NCI-H187 (cell line): ENCODE data around the gene KLHDC3.
"Not testable (repeated sequence)": the region's sequence is repeated elsewhere in the genome, so short reads cannot be mapped to it uniquely, and the experiment has no call there.

Experiments
- DNase-seq, 2 experiments: peaks; one replicate each; lab custom pipeline; 2025; lab: John Stamatoyannopoulos, UW

KLHDC3 gene

DNA sequence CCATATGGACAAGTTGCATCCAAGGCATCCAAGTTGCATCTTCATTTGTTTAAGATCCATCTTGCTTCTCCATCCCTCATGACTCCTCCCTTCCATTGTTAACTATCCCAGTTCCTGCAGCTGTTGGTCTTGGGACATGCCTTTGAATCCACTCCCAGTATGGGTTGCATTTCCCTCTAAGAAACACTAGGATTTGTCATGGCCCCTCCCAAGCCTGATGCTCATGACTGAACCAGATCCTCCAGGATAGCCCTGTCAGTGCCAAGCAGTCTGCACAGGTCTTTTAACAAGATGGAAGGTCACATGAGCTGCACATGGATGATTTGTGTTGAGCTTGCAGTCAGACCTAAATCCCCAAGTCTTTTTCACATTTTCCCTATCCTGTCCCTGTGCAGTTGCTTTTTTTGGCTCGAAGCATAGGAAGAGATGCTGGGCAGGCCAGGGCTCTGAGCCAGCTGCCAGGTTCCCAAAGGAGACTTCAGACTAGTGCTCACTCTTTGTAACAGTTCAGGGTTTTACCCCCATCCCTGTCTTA, 25.5 kb upstream of the KLHDC3 start:
- no peak for DNase-seq

DNA sequence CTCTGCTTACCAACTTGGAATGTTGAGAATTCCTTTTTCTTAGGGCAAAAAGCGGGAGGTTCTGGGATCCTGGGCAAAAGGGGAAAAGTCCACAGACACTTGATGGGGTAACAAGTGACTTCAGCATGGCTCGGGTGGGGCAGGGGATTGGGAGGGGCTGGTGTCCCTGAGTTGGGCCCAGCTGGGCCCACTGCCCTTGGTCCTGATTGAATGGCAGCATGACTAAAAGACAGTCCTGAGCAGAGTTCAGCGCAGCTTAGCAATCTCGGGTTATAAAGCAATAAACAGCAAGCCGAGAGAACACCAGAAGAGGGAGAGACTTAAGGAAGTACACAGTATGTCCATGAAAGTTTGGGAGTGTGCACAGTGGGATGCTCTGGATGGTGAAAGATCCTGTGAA, 24.1 kb upstream of the KLHDC3 start:
- no peak for DNase-seq

DNA sequence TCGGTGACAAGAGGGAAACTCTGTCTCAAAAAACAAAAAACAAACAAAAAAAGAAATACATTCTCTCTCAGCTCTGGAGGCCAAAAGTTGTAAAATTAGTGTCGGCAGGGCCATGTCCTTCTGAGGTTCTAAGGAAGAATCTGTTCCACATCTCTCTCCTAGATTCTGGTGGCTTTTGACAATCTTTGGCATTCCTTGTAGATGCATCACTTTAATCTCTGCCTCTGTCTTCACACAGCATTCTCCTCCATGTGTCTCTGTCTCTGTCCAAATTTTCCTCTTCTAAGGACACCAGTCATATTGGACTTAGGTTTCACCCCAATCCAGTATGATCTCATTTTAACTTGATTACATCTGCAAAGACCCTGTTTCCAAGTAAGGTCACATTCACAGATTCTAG, 20.6 kb upstream of the KLHDC3 start:
- no peak for DNase-seq

DNA sequence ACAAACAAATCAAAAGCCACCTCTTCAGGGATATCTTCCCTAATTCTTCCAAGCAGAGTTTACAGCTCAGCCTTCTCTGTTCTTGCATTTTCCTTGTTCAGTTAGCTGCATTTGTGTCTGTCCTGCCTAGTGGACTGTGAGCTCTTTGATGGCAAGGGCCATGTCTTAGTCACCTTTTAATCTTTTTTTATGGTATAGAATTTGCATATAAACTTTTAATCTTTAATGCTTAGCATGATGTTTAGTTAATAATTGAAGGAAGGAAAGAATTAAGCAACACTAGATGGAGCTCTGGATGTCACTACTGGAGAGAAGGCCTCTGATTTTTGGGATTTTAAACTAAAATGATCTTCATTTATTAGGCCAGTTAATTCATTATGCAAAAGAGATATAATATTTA, 17.5 kb upstream of the KLHDC3 start:
- DNase-seq = no peak

DNA sequence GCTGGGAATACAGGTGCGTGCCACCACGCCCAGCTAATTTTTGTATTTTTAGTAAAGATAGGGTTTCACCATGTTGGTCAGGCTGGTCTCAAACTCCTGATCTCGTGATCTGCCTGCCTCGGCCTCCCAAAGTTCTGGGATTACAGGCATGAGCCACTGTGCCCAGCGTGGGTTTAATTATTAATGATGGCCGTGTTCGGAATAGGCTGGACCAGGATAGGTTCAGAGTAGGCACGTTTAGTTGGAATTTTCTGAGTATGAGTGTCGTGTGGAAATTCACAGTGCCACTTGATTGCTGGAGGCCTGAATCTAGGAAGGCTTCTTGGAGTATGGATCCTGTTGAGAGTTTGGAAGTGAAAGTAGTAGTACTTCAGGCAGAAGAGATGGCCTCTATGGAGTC, 15.8 kb upstream of the KLHDC3 start:
- DNase-seq = not testable (repeated sequence)

DNA sequence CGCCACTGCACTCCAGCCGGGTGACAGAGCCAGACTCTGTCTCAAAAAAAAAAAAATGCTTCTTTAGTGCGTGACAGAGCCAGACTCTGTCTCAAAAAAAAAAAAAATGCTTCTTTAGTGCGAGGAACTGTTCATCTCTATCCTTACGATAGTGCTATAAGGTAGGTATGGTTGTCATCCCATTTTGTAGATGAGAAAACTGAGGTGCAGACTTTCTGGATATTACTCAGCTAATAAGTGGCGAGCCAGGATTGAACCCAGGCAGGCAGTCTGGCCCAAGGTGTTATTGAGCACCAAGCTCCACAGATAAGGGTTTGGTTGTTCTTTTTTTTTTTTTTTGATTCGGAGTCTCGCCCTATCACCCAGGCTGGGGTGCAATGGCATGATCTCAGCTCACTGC, 12.2 kb upstream of the KLHDC3 start:
- DNase-seq = no peak

DNA sequence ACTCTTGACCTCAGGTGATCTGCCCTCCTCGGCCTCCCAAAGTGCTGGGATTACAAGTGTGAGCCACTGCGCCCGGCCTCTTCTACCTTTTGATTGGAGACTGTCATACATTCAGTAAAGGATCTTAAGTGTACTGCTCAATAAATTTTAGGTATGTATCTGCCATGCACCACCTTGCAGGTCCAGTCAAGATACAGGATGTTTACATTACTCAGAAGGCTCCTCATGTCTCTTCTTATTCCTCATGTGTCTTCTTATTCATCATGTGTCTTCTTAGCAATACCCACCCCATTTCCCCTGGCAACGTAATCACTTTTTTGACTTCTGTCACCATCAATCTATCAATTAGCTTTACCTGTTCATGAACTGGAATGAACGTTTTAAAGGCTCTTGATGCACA, 8.2 kb upstream of the KLHDC3 start:
- no peak for DNase-seq

DNA sequence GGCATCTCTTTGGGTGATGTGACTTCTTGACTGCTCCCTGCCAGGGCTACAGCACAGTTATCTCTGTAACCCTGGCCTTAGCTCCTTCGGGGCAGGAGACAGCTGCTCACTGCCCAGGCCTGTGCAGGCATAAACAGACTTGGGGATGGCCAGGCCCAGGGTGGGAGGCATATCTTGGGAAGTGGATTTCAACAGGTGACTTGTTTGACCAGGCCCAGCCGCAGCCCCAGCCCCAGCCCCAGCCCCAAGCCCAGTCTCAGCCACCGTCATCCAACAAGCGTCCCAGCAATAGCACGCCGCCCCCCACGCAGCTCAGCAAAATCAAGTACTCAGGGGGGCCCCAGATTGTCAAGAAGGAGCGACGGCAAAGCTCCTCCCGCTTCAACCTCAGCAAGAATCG, 7.8 kb upstream of the KLHDC3 start:
- DNase-seq = no peak

DNA sequence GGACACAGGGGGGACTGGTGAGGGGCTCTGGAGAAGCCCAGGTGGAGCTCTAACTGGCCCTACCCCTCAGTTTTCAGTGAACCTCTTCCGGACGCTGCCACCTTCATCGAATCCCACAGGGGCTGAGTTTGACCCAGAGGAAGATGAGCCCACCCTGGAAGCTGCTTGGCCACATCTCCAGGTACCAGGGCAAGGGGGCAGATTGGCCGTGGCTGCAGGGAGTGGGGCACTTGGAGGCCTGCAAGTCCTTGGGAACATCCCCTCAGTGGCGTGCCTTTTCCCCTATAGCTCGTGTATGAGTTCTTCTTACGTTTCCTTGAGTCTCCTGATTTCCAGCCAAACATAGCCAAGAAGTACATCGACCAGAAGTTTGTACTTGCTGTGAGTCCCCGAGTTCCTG, 6.9 kb upstream of the KLHDC3 start:
- DNase-seq = no peak

DNA sequence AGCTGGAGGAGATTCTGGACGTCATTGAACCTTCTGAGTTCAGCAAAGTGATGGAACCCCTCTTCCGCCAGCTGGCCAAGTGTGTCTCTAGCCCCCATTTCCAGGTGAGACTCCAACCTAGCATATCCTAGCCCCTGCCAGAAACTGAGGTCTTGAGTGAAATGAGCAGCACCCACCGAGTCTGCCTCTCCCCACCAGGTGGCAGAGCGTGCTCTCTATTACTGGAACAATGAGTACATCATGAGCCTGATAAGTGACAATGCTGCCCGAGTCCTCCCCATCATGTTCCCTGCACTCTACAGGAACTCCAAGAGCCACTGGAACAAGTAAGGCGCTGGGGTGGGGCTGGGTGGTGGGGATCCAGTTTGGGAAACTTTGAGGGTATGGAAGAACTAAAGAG, 4.9 kb upstream of the KLHDC3 start:
- no peak for DNase-seq

DNA sequence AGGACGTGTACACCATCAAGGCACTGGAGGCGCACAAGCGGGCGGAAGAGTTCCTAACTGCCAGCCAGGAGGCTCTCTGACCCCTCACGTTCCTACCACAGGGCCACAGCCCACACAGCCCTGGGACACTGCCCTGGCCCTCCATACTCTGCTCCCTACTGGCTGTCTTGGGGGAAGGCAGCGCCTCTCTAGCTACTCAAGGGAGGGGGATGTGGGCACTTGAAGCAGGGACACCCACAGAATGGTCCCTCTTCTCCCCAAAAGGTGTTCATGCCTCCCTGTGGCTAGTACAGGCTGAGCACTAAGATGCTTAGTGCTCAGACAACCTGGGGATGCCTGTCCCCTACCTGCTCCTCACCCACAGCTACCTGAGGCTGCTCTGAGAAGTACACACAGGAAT, 2.8 kb upstream of the KLHDC3 start:
- no peak for DNase-seq

DNA sequence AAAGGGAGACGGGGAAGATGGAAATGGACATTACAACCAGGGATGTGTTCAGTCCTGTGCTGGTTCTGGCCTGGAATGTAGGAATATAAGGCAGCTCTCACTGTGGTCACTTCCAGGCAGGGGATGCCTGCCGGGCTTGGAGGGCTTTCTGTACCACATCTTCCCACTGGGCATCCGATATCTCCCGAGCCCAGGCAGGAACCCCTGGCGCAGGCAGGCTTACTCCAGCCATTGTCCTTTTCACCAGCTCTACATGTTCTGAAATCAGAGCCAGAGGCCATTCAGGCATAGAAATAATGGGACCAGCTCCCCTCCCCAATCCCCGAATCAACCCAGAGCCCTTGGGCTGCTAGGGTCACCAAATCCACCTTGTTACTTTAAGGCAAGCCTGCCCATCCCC, 1.7 kb upstream of the KLHDC3 start:
- no peak for DNase-seq

DNA sequence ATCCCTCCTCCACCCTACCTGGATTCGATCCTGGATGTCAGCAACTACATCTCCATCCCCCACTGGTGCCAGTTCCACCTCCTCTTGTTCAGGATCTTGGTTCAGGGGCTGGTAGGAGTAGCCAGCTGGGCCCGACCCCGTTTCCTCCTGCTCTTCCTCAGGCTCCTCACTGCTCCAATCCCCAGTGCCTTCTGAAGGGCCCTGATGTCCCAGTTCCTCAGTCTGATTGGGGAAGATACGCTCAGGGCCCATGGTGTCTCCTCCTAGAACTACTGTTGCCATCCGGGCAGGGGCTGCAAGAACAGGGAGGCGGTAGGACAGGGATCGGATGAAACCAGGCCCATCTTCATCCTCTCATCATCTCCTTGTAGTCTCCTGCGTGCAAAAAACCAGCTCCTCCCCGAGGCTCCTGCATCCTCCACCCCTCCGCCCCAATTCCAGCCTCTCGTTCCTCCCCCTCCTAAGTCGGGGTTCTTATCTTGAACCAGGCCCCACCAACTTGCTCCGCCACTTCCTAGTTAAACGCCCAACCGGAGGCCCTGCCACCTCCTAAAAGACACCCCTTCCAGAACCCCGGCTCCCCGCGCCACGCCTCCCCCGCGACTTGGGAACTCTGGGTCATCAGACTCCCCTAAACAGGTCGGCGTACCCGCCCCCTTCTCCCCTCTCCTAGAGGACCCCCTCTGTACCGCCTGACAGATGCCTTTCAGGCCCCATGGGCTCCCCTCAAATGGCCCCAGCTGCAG, 779 bp upstream of the KLHDC3 start:
- no peak for DNase-seq

DNA sequence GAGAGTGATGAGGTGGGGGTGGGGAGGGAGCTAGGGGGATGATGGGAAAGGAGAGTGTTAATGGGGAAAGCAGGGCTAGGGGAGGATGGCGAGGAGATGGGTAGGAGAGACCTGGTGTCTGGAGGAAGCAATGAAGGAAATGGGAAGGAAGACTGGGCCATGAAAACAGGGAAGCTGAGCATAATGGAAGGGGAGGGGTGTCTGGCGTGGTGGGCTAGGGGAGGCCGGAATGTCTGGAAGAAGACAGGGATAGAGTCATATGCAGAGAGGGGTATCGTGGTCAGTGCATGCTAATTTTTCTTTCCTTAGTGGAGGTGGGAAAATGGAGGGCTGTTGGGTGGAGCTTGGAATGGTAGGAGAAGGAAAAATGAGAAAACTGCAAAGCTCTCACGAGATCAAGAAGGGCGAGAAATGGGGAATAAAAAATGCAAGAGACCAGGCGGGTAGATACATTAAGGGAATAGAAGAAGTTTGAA, 423 bp downstream of the KLHDC3 start:
- DNase-seq = no peak

DNA sequence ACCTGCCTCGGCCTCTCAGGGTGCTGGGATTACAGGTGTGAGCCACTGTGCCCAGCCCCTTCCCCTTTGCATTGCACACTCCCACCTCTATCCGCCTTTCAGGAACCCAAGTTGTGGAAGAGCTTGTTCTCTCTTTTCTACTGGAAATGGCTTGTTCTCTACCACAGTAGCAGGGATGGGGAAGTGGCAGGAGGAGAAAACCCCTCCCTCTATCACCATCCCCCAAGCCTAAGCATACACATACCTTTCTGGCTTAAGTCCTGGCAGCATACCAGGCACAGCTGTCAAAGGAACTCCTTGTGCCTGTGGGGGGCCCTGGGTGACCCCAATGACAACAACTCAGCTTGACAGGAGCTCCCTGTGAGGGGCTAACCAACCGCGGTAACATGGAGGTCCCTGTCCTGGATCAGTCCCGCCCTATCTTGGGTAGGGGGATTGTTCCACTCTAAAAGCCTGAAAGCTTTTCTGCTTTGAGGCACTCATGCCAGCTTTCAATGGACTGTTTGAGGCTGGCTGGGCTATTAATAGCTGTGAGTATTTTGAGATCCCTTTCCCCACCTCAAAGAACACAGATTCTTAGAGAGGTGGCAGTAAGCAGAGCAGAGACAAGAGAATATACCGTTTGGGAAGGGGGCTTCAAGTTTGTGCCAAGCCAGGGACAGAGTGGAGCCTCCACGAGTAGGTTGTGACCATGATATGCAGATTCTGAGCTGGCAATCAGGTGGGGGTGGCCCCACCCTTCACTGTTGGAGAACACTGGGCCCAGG, 2.3 kb downstream of the KLHDC3 start:
- no peak for DNase-seq

DNA sequence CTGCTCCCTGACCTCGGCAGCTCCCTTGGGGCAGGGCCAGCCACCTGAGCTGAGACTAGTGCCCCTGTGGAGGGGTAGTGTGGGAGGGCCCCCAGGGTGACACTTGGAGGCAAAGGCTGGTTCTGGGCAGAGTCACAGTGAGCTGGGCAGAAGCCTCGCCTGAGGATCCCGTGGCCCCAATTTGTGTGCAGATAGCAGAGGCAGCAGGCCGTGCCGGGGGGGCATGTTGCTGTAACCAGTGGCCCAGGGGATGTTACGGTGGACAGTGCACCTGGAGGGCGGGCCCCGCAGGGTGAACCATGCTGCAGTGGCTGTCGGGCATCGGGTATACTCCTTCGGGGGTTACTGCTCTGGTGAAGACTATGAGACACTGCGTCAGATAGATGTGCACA, 2.9 kb downstream of the KLHDC3 start:
- DNase-seq = no peak

DNA sequence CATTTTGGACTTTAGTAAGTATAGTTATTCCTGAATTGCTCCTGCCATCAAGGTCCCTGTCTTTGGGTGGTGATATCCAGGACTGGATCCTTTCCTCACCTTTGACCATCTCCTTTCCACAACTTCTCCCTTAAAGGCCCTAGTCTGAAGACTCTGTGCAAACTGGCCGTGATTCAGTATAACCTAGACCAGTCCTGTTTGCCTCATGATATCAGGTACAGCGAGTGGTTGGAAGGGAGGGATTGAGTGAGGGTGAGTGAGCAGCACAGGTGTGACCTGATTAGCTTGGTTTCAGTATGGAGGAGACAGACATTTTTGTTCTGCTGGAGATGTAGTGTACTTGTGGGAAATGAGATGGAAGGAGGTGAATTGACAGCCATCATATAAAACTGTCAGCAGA, 5.1 kb downstream of the KLHDC3 start:
- no peak for DNase-seq

DNA sequence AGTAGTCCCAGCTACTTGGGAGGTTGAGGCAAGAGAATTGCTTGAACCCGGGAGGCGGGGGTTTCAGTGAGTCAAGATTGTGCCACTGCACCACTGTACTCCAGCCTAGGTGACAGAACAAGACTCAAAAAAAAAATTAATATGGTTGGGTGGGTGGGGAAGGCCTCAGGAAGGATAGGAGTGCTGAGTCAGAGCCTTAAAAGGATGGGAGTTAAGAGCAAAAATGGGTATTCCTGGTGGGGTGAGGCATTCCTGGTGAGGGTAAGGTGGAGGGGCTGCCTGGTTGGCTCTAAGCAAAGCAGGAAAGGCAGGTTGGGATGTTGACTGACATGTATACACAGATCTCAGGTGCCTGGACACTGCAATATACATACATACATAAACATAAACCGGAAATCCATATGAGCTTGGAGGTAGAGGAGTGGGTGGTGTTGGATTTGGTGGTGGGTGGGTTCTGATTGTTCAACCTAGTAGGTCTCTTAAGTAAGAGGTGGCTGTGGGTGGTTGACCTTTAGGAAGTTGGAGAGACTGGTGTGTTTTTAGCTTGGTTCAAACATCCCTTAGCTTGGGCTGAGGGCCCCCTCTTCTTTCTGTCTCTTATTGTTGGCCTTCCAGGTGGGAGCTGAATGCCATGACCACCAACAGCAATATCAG, 6.1 kb downstream of the KLHDC3 start:
- DNase-seq = no peak

DNA sequence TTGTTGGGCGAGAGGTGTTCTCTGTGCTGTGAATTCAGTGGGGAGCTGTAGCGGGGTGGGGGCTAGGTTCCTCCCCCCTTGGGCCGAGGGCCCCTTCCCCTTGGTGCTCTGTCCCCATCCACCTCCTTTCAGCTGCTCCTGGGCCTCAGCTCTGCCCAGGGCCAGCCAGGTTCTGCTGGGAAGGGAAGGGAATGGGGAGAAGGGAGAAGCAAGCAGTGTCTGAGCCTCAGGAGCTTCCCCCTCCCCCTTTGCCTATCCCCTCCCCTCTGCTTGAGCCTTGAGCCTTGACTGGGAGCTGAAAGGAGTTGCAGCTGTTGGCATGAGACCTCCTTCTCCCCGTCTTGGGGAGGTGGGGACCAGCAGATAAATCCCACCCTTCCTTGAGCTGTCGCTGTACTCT, 6.8 kb downstream of the KLHDC3 start:
- DNase-seq = no peak

DNA sequence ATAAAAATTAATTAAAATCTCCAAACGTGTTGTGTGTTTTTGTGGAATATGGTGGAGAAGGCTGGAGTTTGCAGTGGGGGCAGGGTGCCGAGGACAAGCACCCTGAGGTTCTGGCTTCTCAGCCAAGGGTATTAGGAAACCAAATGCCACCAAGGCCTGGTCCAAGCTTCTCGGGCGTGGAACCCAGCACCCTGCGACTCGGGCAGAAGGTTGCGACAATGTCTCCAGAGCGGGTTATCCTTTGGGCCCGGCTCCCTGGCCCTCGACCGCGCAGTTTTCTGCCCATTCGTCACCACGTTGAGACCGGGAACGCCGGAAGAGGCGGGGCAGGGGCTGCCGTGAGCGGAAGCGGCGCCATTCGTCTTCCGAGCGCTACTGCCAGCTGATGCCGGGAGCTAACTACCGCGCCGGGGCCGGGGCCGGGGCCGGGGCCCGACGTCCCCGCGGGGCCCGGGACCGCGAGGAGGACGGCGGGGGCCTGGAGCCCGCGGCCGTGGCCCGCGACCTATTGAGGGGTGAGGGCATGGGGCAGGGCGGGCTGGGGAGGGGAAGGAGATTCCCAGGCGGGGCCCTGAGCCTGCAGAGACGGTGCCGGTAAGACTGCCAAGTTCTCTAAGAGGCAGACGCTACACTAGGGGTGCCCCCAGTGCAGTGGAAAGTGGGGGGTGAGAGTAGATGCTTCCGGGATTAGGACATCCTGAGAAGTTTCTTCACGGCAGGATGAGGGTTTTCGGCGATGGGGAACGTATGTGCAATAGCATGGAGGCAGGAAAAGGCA, 7.4 kb downstream of the KLHDC3 start, which contains the start of gene RRP36:
Gene RRP36 (plus strand): TSS at position 354 of the 778 bp plus-strand sequence. CDS start 32 bp downstream, at position 386.
- peak in 1 of 2 experiments; percentile 12 for DNase-seq

DNA sequence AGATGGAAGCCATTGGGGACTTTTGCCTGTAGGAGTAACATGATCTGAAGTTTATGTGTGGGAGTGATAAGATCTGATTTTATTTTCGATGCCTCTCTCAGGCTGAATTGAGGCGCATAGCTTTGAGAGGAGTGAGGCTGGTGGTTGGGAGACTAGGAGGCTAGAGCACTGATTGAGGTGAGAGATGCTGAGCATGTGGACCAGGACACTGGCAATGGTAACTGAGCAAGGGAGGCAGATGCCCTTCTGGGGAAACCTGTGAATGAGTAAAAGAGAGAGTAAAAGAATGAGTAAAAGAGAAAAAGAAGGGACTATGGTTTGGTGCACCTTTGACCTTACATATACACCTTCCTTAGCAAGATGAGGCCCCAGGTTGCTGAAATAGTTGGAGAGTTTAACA, 10.4 kb downstream of the KLHDC3 start:
- DNase-seq = no peak

DNA sequence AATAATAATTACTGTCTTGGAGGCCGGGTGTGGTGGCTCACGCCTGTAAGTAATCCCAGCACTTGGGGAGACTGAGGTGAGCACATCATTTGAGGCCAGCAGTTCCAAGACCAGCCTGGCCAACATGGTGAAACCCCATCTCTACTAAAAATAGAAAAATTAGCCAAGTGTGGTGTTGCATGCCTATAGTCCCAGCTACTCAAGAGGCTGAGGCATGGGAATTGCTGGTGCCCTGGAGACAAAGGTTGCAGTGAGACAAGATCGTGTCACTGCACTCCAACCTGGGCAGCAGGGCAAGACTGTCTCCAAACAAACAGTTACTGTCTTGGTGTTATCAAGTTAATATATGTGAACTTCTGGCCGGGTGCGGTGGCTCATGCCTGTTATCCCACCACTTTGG, 12.3 kb downstream of the KLHDC3 start:
- DNase-seq = no peak
